CD4-positive, alpha-beta T cell (primary cell): ENCODE measurements around the gene EGLN1. TPM values are rescaled to one million over a fixed set of nuclear protein-coding genes. Genes with fewer than 3 reads are reported as not detected.

ENCODE experiments used
- ATAC-seq: fragments of 200-7000 bp; cut with Tn5 transposase; one replicate; pipeline ENCODE4 v1.10.0; 2022; ENCODE audit warnings: mild to moderate bottlenecking; ENCODE audit not compliant: poor library complexity
- CTCF ChIA-PET: fragments of 350-600 bp; sonication (Branson Sonifier 250); formaldehyde crosslinking; loops from one replicate; lab custom pipeline; 2021; ENCODE audit warnings: antibody characterized with exemption, inconsistent platforms; lab: Charles Lee
- POLR2A ChIA-PET: fragments of 350-600 bp; sonication (Branson Sonifier 250); formaldehyde crosslinking; loops from one replicate; lab custom pipeline; 2021; ENCODE audit warnings: antibody characterized with exemption, inconsistent platforms; lab: Charles Lee
- DNase-seq, 14 experiments: peaks; one replicate each; pipeline ENCODE4 v3.0.0-alpha.2; 2013 to 2020; ENCODE audit warnings: mixed read lengths in 2 of 14
- H3K27ac ChIP-seq, 2 donors: one replicate each; pipeline versions ENCODE4 v1.5.1 to v1.7.0; 2013; ENCODE audit warnings: low read length in 2 of 2, low read depth in 1 of 2, mild to moderate bottlenecking in 1 of 2
- H3K27me3 ChIP-seq, 2 experiments: 1 replicate in 1 of 2; 2 replicates in 1 of 2; pipeline versions ENCODE4 v1.6.1 to v1.7.0; 2013; ENCODE audit warnings: low read length in 2 of 2, control low read depth in 1 of 2, mild to moderate bottlenecking in 1 of 2, moderate library complexity in 1 of 2; ENCODE audit not compliant: insufficient read depth in 2 of 2, control insufficient read depth in 1 of 2
- H3K36me3 ChIP-seq: one replicate; pipeline ENCODE4 v1.6.1; 2013; ENCODE audit warnings: low read length, control low read depth; ENCODE audit not compliant: insufficient read depth
- H3K4me1 ChIP-seq: one replicate; pipeline ENCODE4 v1.6.1; 2013; ENCODE audit warnings: low read length, control low read depth; ENCODE audit not compliant: insufficient read depth
- H3K4me3 ChIP-seq: one replicate; pipeline ENCODE4 v1.5.1; 2013; ENCODE audit warnings: mild to moderate bottlenecking, low read length, moderate library complexity
- H3K9me3 ChIP-seq, 2 experiments: 1 replicate in 1 of 2; 2 replicates in 1 of 2; pipeline versions ENCODE4 v1.6.1 to v1.7.0; 2013; ENCODE audit warnings: low read length in 2 of 2, mild to moderate bottlenecking in 2 of 2, control low read depth in 1 of 2, moderate library complexity in 1 of 2; ENCODE audit not compliant: control insufficient read depth in 1 of 2, insufficient read depth in 1 of 2
- H3K27ac Mint-ChIP-seq: one replicate; pipeline ENCODE4 v1.8.0; 2020; ENCODE audit warnings: mixed read lengths
- H3K27me3 Mint-ChIP-seq: one replicate; pipeline ENCODE4 v1.8.0; 2021; ENCODE audit warnings: mixed read lengths
- H3K36me3 Mint-ChIP-seq: one replicate; pipeline ENCODE4 v1.8.0; 2021; ENCODE audit warnings: low read depth, mixed read lengths
- H3K4me1 Mint-ChIP-seq: one replicate; pipeline ENCODE4 v1.8.0; 2021; ENCODE audit warnings: low read depth, mixed read lengths
- H3K4me3 Mint-ChIP-seq: one replicate; pipeline ENCODE4 v1.8.0; 2020; ENCODE audit warnings: mild to moderate bottlenecking, mixed read lengths
- H3K9me3 Mint-ChIP-seq: one replicate; pipeline ENCODE4 v1.8.0; 2020; ENCODE audit warnings: mixed read lengths
- intact Hi-C, 2 experiments: fragments of 100-400 bp; cut with DNase I in 1 of 2; cut with micrococcal nuclease in 1 of 2; formaldehyde crosslinking; loops; one replicate each; pipeline versions ENCODE4 v1.15.1 to v1.9.0; 2023 to 2025; cut with DNase I, micrococcal nuclease
- total RNA-seq, 174 experiments: library from RNA in 2 of 174; stranded (reverse) in 2 of 174; gene quantifications; one replicate each; pipeline ENCODE4 v1.2.3 and lab custom pipeline; 2021 to 2026
- TF ChIP-seq, protein P1 (sequence below): fragments of 200-600 bp; IDR thresholded peaks from one replicate; pipeline ENCODE4 v1.8.0; 2022; ENCODE audit warnings: antibody characterized with exemption, mild to moderate bottlenecking

EGLN1 gene
- total RNA-seq, 2 experiments from 2014 or later: 8.2 to 9.4 TPM

DNA sequence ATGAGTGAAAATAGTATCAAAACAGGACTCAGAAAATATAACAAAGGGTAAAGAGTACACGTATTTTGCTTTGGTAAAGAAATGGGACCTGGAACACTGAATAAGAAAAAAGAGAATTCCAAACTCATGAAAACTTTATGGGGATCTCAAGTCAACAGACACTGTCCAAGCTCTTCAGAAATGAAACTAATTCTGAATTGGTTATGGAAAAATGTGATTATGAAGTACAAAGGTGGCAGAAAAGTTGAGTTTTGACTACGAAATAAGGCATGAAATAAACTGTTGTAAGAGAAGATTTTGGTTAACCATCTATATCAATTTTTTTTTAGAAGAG is 8.4 kb downstream of the EGLN1 start:
- Histone ChIP-seq H3K36me3 (peaks cover 8% of the 10 kb centered on the region), H3K9me3 (no peaks in the 10 kb centered on the region), H3K4me3 (no peak overlapping the region), H3K4me1 (peaks cover 32% of the 10 kb centered on the region), H3K27ac (no peak overlapping the region), H3K27me3 (no peaks in the 10 kb centered on the region)
- H3K36me3 Mint-ChIP-seq: peaks cover 45% of the 10 kb centered on the region
- H3K4me3 Mint-ChIP-seq: peak overlapping the region; percentile 18
- ChIA-PET POLR2A (interaction anchor here (0.7 kb wide), 1 partner anchor 8 kb away, joined by 3 read pairs; no protein-coding TSS in a partner anchor), CTCF (interaction anchor here (1.0 kb wide), 1 partner anchor 10 kb away, joined by 3 read pairs; no protein-coding TSS in a partner anchor)
- H3K27me3 Mint-ChIP-seq: no peaks in the 10 kb centered on the region
- peaks cover 61% of the 10 kb centered on the region for H3K4me1 Mint-ChIP-seq
- H3K27ac Mint-ChIP-seq: no peak overlapping the region
- DNase-seq: no peak
- TF ChIP-seq, protein P1, sequence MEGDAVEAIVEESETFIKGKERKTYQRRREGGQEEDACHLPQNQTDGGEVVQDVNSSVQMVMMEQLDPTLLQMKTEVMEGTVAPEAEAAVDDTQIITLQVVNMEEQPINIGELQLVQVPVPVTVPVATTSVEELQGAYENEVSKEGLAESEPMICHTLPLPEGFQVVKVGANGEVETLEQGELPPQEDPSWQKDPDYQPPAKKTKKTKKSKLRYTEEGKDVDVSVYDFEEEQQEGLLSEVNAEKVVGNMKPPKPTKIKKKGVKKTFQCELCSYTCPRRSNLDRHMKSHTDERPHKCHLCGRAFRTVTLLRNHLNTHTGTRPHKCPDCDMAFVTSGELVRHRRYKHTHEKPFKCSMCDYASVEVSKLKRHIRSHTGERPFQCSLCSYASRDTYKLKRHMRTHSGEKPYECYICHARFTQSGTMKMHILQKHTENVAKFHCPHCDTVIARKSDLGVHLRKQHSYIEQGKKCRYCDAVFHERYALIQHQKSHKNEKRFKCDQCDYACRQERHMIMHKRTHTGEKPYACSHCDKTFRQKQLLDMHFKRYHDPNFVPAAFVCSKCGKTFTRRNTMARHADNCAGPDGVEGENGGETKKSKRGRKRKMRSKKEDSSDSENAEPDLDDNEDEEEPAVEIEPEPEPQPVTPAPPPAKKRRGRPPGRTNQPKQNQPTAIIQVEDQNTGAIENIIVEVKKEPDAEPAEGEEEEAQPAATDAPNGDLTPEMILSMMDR: no peak
- ATAC-seq: no peak
- no peaks in the 10 kb centered on the region for H3K9me3 Mint-ChIP-seq
- intact Hi-C loops: no loop called here

DNA sequence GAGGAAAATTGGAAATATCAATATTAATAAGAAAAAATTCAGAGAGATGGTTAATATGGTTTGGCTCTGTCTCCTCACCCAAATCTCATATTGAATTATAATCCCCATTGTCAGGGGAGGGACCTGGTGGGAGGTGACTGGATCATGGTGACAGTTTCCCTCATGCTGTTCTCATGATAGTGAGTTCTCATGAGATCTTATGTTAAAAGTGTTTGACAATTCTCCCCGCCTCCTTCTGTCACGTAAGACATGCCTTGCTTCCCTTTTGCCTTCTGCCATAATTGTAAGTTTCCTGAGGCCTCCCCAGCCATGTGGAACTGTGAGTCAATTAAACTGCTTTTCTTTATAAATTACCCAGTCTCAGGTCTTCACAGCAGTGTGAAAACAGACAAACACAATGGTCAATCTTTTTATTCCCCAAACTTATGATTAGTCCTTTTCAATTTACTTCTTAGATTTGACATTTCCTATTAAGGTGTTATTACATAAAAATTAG is 11.0 kb downstream of the EGLN1 start:
- Histone ChIP-seq H3K9me3 (no peaks in the 10 kb centered on the region), H3K4me3 (no peak overlapping the region), H3K27me3 (no peaks in the 10 kb centered on the region), H3K27ac (no peak overlapping the region), H3K36me3 (peaks cover 21% of the 10 kb centered on the region), H3K4me1 (peaks cover 21% of the 10 kb centered on the region)
- Mint-ChIP-seq H3K27me3 (no peaks in the 10 kb centered on the region), H3K27ac (no peak overlapping the region), H3K36me3 (peaks cover 40% of the 10 kb centered on the region), H3K4me3 (no peak overlapping the region), H3K4me1 (peaks cover 37% of the 10 kb centered on the region), H3K9me3 (no peaks in the 10 kb centered on the region)
- TF ChIP-seq, protein P1: no peak
- DNase-seq (peak in 1 of 14 experiments; percentile 28), ATAC-seq (no peak)
- ChIA-PET CTCF (no interaction called here), POLR2A (no interaction called here)
- intact Hi-C loops: no loop called here

DNA sequence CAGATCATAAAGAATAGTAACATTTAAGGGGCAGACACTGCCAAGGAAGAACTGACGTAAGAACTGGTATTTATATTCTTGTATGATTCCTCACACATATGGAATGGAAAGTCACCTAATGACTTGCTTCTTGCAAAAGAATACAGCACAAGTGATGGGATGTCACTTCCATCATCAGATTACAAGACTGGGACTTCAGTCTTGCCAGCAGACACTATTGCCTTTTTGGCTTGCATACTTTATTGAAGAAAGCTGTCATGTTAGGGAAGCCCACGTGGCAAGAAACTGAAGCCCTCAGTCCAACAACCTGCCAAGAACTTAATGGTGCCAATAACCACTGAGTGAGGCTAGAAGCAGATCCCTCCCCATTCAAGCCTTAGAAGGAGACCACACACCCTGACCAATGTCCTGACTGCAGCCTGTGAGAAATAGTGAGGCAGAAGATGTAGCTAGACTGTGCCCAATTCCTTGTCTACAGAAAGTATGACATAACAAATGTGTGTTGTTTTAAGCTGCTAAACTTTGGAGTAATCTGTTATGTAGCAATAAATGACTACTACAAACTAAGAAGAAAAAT is 12.0 kb downstream of the EGLN1 start:
- H3K9me3 ChIP-seq: no peaks in the 10 kb centered on the region
- Mint-ChIP-seq H3K27ac (no peak overlapping the region), H3K36me3 (peaks cover 38% of the 10 kb centered on the region), H3K9me3 (no peaks in the 10 kb centered on the region), H3K27me3 (no peaks in the 10 kb centered on the region), H3K4me3 (no peak overlapping the region), H3K4me1 (peaks cover 37% of the 10 kb centered on the region)
- ATAC-seq: no peak
- intact Hi-C loops: no loop called here
- no peak overlapping the region for H3K27ac ChIP-seq
- peaks cover 16% of the 10 kb centered on the region for H3K4me1 ChIP-seq
- H3K36me3 ChIP-seq: peaks cover 21% of the 10 kb centered on the region
- H3K27me3 ChIP-seq: no peaks in the 10 kb centered on the region
- POLR2A ChIA-PET: no interaction called here
- H3K4me3 ChIP-seq: no peak overlapping the region
- DNase-seq: no peak
- TF ChIP-seq, protein P1: no peak
- CTCF ChIA-PET: no interaction called here
